HEK293 (cell line): ENCODE results near the gene ADAM19.

ENCODE experiments used
- CTCF ChIA-PET: fragments of 350-600 bp; formaldehyde crosslinking; extraction: SDS; loops from one replicate; lab custom pipeline; 2021; ENCODE audit warnings: antibody characterized with exemption; lab: Yijun Ruan, JAX
- POLR2A ChIA-PET: fragments of 300-600 bp; formaldehyde crosslinking; extraction: SDS; loops from one replicate; lab custom pipeline; 2020; ENCODE audit warnings: antibody characterized with exemption, inconsistent platforms; lab: Yijun Ruan, JAX
- H3K27ac ChIP-seq: fragments of 200-500 bp; sonication (Bioruptor generic); 2 replicates; pipeline ENCODE4 v1.5.1; 2014; ENCODE audit warnings: low read depth, low read length, control low read depth, inconsistent platforms; ENCODE audit errors: extremely low read depth
- H3K36me3 ChIP-seq, 2 experiments: fragments of 200-500 bp in 1 of 2; sonication (Bioruptor generic) in 1 of 2; 1 replicate in 1 of 2; 2 replicates in 1 of 2; pipeline ENCODE4 v1.5.1; 2014 to 2017; ENCODE audit warnings: inconsistent platforms in 2 of 2, low read length in 2 of 2; ENCODE audit not compliant: control insufficient read depth in 2 of 2, insufficient read depth in 1 of 2
- H3K4me1 ChIP-seq: fragments of 200-500 bp; sonication (Bioruptor generic); 2 replicates; pipeline ENCODE4 v1.5.1; 2014; ENCODE audit warnings: mild to moderate bottlenecking, low read length, inconsistent platforms; ENCODE audit not compliant: control insufficient read depth, insufficient read depth
- H3K4me3 ChIP-seq: 2 replicates; pipeline ENCODE4 v1.5.1; 2011; ENCODE audit warnings: low read depth, mild to moderate bottlenecking, control low read depth, low read length, moderate library complexity
- H3K9me3 ChIP-seq: fragments of 200-500 bp; sonication (Bioruptor generic); 2 replicates; pipeline ENCODE4 v1.5.1; 2014; ENCODE audit warnings: low read depth, low read length, inconsistent platforms; ENCODE audit not compliant: control insufficient read depth, insufficient read depth
- BCL11A ChIP-seq: fragments of 450-650 bp; formaldehyde crosslinking; IDR thresholded peaks from 2 replicates; pipeline ENCODE4 v1.5.1; 2016; ENCODE audit warnings: low read depth, missing biosample characterization, missing genetic modification characterization
- GLIS1 ChIP-seq: fragments of 450-650 bp; formaldehyde crosslinking; IDR thresholded peaks from 2 replicates; pipeline ENCODE4 v1.5.1; 2016; ENCODE audit warnings: missing biosample characterization, missing genetic modification characterization
- KLF8 ChIP-seq: fragments of 450-650 bp; formaldehyde crosslinking; IDR thresholded peaks from 2 replicates; pipeline ENCODE4 v1.5.1; 2016; ENCODE audit warnings: missing biosample characterization, missing genetic modification characterization
- OVOL3 ChIP-seq: fragments of 450-650 bp; formaldehyde crosslinking; IDR thresholded peaks from 2 replicates; pipeline ENCODE4 v1.5.1; 2016; ENCODE audit warnings: missing biosample characterization, missing genetic modification characterization
- PRDM1 ChIP-seq: fragments of 450-650 bp; formaldehyde crosslinking; IDR thresholded peaks from 2 replicates; pipeline ENCODE4; 2016; ENCODE audit warnings: missing biosample characterization, missing genetic modification characterization
- SCRT1 ChIP-seq: fragments of 450-650 bp; formaldehyde crosslinking; IDR thresholded peaks from 2 replicates; pipeline ENCODE4 v1.5.1; 2016; ENCODE audit warnings: missing biosample characterization, missing genetic modification characterization, borderline replicate concordance
- SP7 ChIP-seq: fragments of 450-650 bp; formaldehyde crosslinking; IDR thresholded peaks from 2 replicates; pipeline ENCODE4 v1.5.1; 2016; ENCODE audit warnings: missing biosample characterization, missing genetic modification characterization
- ZBTB1 ChIP-seq: fragments of 450-650 bp; formaldehyde crosslinking; IDR thresholded peaks from 2 replicates; pipeline ENCODE4 v1.5.1; 2016; ENCODE audit warnings: missing biosample characterization, missing genetic modification characterization
- ZFHX2 ChIP-seq: fragments of 450-650 bp; formaldehyde crosslinking; conservative IDR thresholded peaks from 2 replicates; pipeline ENCODE4 v1.5.1; 2016; ENCODE audit warnings: missing biosample characterization, missing genetic modification characterization
- ZFP69B ChIP-seq: fragments of 450-650 bp; formaldehyde crosslinking; IDR thresholded peaks from 2 replicates; pipeline ENCODE4 v1.5.1; 2016; ENCODE audit warnings: missing biosample characterization, missing genetic modification characterization
- ZNF114 ChIP-seq: fragments of 450-650 bp; formaldehyde crosslinking; IDR thresholded peaks from 2 replicates; pipeline ENCODE4 v1.5.0; 2017; ENCODE audit warnings: missing biosample characterization, missing genetic modification characterization
- ZNF133 ChIP-seq: fragments of 450-650 bp; formaldehyde crosslinking; IDR thresholded peaks from 2 replicates; pipeline ENCODE4 v1.5.1; 2016; ENCODE audit warnings: missing biosample characterization, missing genetic modification characterization
- ZNF146 ChIP-seq: fragments of 450-650 bp; formaldehyde crosslinking; IDR thresholded peaks from 2 replicates; pipeline ENCODE4 v1.5.1; 2016; ENCODE audit warnings: missing biosample characterization, missing genetic modification characterization
- ZNF18 ChIP-seq: fragments of 450-650 bp; formaldehyde crosslinking; IDR thresholded peaks from 2 replicates; pipeline ENCODE4 v1.5.1; 2016; ENCODE audit warnings: missing biosample characterization, missing genetic modification characterization
- ZNF311 ChIP-seq: fragments of 450-650 bp; formaldehyde crosslinking; IDR thresholded peaks from 2 replicates; pipeline ENCODE4 v1.5.1; 2017; ENCODE audit warnings: missing biosample characterization, missing genetic modification characterization, borderline replicate concordance
- ZNF394 ChIP-seq: fragments of 450-650 bp; formaldehyde crosslinking; IDR thresholded peaks from 2 replicates; pipeline ENCODE4 v1.5.1; 2016; ENCODE audit warnings: missing biosample characterization, missing genetic modification characterization, mild to moderate bottlenecking, moderate library complexity, borderline replicate concordance
- ZNF501 ChIP-seq: fragments of 450-650 bp; formaldehyde crosslinking; IDR thresholded peaks from 2 replicates; pipeline ENCODE4 v1.5.1; 2016; ENCODE audit warnings: missing biosample characterization, missing genetic modification characterization
- ZNF626 ChIP-seq: fragments of 450-650 bp; sonication (Bioruptor Pico); formaldehyde crosslinking; IDR thresholded peaks from 2 replicates; pipeline ENCODE4 v1.5.1; 2018; ENCODE audit warnings: missing biosample characterization, missing genetic modification characterization, inconsistent platforms
- ZNF639 ChIP-seq: fragments of 450-650 bp; formaldehyde crosslinking; IDR thresholded peaks from 2 replicates; pipeline ENCODE4 v1.5.1; 2016; ENCODE audit warnings: missing biosample characterization, missing genetic modification characterization
- ZNF701 ChIP-seq: fragments of 450-650 bp; formaldehyde crosslinking; IDR thresholded peaks from 2 replicates; pipeline ENCODE4 v1.5.1; 2016; ENCODE audit warnings: missing biosample characterization, missing genetic modification characterization
- ZNF791 ChIP-seq: fragments of 450-650 bp; formaldehyde crosslinking; IDR thresholded peaks from 2 replicates; pipeline ENCODE4 v1.5.1; 2016; ENCODE audit warnings: missing biosample characterization, missing genetic modification characterization
- ZNF830 ChIP-seq: fragments of 450-650 bp; IDR thresholded peaks from 2 replicates; pipeline ENCODE4 v1.5.0; 2018; ENCODE audit warnings: missing biosample characterization, missing genetic modification characterization, low read depth, mild to moderate bottlenecking, moderate library complexity
- ZXDB ChIP-seq: fragments of 450-650 bp; formaldehyde crosslinking; IDR thresholded peaks from 2 replicates; pipeline ENCODE4 v1.5.1; 2016; ENCODE audit warnings: missing biosample characterization, missing genetic modification characterization

ADAM19 gene

GRCh38 chr5:157592594-157592993 is 17.0 kb upstream of the ADAM19 start:
- Histone ChIP-seq H3K4me1 (no peaks in the 10 kb centered on the region), H3K27ac (no peak overlapping the region), H3K36me3 (no peaks in the 10 kb centered on the region), H3K4me3 (no peak overlapping the region), H3K9me3 (no peaks in the 10 kb centered on the region)
- ChIA-PET POLR2A (interaction anchor here (0.6 kb wide), 1 partner anchor 15 kb away, joined by 3 read pairs; no protein-coding TSS in a partner anchor), CTCF (no interaction called here)
- TF ChIP-seq SCRT1 (tag by site-specific recombination): no peak
- TF ChIP-seq ZFP69B (tag by site-specific recombination): no peak

- Histone ChIP-seq H3K4me1 (no peaks in the 10 kb centered on the region), H3K9me3 (no peaks in the 10 kb centered on the region), H3K27ac (no peak overlapping the region), H3K4me3 (no peak overlapping the region), H3K36me3 (no peaks in the 10 kb centered on the region)
- POLR2A ChIA-PET: no interaction called here
- no peak for TF ChIP-seq ZNF394 (tag by site-specific recombination)
- CTCF ChIA-PET: interaction anchor here (0.7 kb wide), 1 partner anchor 24 kb away, joined by 4 read pairs; no protein-coding TSS in a partner anchor
Measured at GRCh38 chr5:157590478-157590877, 14.9 kb upstream of the ADAM19 start.

- H3K36me3 ChIP-seq: no peaks in the 10 kb centered on the region
- POLR2A ChIA-PET: no interaction called here
Measured at GRCh38 chr5:157584628-157585027, 9.1 kb upstream of the ADAM19 start.

GRCh38 chr5:157582731-157583620 is 7.4 kb upstream of the ADAM19 start:
- Histone ChIP-seq H3K27ac (no peak overlapping the region), H3K36me3 (no peaks in the 10 kb centered on the region)
- POLR2A ChIA-PET: no interaction called here
- CTCF ChIA-PET: no interaction called here
- no peak for TF ChIP-seq ZNF133
- no peak for TF ChIP-seq OVOL3
- TF ChIP-seq ZNF311 (tag by site-specific recombination): no peak
- no peak for TF ChIP-seq PRDM1
- no peak for TF ChIP-seq ZBTB1 (tag by site-specific recombination)
- TF ChIP-seq ZFHX2: no peak
- TF ChIP-seq, all 188 proteins: peak for 0
- no peaks in the 10 kb centered on the region for H3K4me1 ChIP-seq
- no peak overlapping the region for H3K4me3 ChIP-seq
- H3K9me3 ChIP-seq: no peaks in the 10 kb centered on the region

More at GRCh38 chr5:157584628-157585027, 9.1 kb upstream of the ADAM19 start:
- no peak for TF ChIP-seq ZXDB
- no peak for TF ChIP-seq ZNF311 (tag by site-specific recombination)
- CTCF ChIA-PET: no interaction called here
- Histone ChIP-seq H3K9me3 (no peaks in the 10 kb centered on the region), H3K27ac (no peak overlapping the region), H3K4me3 (no peak overlapping the region), H3K4me1 (no peaks in the 10 kb centered on the region)

- no peak overlapping the region for H3K27ac ChIP-seq
- H3K4me3 ChIP-seq: no peak overlapping the region
- H3K9me3 ChIP-seq: no peaks in the 10 kb centered on the region
- TF ChIP-seq ZNF18 (tag by site-specific recombination) (no peak), ZNF114 (tag by site-specific recombination) (no peak), BCL11A (tag by site-specific recombination) (no peak), ZNF701 (no peak), ZNF146 (tag by site-specific recombination) (no peak), ZNF501 (tag by site-specific recombination) (no peak), ZFHX2 (no peak), GLIS1 (no peak), KLF8 (tag by site-specific recombination) (no peak), ZNF830 (tag by site-specific recombination) (no peak), SP7 (tag by site-specific recombination) (no peak), ZNF791 (tag by site-specific recombination) (no peak), ZNF626 (tag by site-specific recombination) (no peak), ZNF639 (no peak)
- H3K36me3 ChIP-seq: no peaks in the 10 kb centered on the region
- ChIA-PET CTCF (no interaction called here), POLR2A (no interaction called here)
- no peaks in the 10 kb centered on the region for H3K4me1 ChIP-seq
Measured at GRCh38 chr5:157581901-157582300, 6.3 kb upstream of the ADAM19 start.
